Measurements from ENCODE around the gene CLDN18.

The CLDN18 gene

DNA sequence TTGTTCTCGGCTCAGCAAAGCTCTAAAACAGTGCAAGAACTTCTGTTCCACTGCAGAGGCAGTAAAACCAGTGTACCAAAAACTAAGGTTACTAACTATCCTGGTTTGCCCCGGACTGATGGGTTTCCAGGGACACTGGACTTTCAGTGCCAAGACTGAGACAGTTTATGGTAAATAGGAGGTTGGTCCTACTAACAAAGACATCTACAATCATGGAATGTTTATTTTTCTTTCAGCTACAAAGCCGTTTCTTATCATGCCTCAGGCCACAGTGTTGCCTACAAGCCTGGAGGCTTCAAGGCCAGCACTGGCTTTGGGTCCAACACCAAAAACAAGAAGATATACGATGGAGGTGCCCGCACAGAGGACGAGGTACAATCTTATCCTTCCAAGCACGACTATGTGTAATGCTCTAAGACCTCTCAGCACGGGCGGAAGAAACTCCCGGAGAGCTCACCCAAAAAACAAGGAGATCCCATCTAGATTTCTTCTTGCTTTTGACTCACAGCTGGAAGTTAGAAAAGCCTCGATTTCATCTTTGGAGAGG lies 20.8 kb downstream of the CLDN18 start:
- DNase-seq: no peak

DNA sequence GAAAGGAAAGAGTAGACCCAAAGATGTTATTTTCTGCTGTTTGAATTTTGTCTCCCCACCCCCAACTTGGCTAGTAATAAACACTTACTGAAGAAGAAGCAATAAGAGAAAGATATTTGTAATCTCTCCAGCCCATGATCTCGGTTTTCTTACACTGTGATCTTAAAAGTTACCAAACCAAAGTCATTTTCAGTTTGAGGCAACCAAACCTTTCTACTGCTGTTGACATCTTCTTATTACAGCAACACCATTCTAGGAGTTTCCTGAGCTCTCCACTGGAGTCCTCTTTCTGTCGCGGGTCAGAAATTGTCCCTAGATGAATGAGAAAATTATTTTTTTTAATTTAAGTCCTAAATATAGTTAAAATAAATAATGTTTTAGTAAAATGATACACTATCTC lies 21.6 kb downstream of the CLDN18 start:
- DNase-seq: no peak

GRCh38 chr3:138032567-138032966 lies 22.6 kb downstream of the CLDN18 start:
- no peak for DNase-seq

GRCh38 chr3:138033202-138033691 lies 23.3 kb downstream of the CLDN18 start:
- DNase-seq: no peak

DNA sequence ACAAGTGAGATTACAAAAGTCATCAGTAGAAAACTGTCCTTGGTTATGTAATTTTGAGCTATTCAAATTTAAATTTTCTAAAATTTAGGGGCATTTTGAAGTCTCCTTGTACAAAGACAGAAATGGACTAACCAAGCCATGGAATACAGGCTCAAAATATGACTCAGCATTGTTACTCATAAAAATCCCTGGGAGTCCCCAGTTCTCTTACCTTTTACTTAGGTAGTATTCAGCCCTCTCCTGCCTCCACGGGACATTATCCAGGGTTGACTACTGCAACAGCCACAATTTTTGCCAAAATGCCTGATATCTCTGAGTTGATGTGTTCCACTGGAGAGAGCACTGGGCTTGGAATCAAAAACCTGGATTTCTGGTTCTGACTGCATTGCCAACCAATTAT lies 25.0 kb downstream of the CLDN18 start:
- DNase-seq: no peak

DNA sequence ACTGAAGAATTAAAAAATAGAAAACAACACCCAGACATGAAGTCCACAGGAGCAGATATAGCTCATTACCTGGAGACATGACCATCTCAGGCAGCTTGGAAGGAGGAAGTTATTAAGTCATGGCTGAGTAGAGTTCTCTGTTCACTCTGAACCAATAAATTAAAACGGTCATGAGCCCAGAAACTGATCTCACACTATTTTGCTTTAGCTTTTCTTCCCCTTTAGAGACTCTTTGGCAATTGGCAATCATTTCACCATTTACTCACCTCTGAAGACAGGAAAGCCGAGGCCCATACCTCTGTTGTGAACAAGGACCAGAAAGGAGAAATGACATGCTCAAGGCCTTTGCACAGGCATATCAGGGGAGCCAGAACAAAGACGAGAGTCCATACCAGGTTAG lies 26.6 kb downstream of the CLDN18 start:
- no peak for DNase-seq

- DNase-seq: no peak
Measured at GRCh38 chr3:138038725-138039462, 28.9 kb downstream of the CLDN18 start.

- DNase-seq: no peak
Measured at GRCh38 chr3:138042043-138042442, 32.1 kb downstream of the CLDN18 start.

DNA sequence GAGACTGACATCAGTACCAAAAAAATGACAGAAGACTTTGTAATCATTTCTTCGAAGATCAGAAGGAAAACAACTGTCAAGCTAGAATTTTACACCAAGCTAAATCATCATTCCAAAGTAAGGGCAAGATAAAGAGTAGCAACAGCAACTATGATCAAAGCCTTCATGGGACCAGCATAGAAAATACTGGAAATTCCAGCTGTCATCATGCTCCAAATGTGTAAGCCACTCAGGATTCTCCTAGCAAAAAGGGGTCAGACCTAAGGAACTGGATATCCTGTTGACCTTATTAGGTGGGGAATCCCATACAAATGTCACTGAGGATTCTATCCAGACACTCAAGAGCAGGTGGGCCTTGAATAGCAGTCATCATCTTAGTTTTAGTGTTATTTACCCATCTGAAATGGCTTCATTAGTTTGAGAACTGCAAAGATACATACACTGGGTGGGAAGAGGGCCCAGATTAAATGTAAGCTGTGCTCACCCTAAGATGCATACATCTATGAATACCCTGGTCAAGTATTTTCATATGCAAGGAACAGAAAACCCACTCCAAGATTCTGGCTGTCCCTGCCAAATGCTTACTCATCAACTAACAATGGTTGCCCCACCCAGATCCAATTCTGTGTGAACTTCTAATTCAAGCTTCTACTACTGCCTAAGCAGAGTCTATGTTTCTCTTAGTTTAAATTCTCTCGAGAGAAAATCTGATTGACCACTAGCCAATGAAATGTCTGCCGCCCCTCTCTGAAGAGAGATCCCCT lies 33.5 kb downstream of the CLDN18 start:
- no peak for DNase-seq

- no peak for DNase-seq
Measured at GRCh38 chr3:138046085-138046484, 36.1 kb downstream of the CLDN18 start.

GRCh38 chr3:138046955-138047354 lies 37.0 kb downstream of the CLDN18 start:
- no peak for DNase-seq

DNA sequence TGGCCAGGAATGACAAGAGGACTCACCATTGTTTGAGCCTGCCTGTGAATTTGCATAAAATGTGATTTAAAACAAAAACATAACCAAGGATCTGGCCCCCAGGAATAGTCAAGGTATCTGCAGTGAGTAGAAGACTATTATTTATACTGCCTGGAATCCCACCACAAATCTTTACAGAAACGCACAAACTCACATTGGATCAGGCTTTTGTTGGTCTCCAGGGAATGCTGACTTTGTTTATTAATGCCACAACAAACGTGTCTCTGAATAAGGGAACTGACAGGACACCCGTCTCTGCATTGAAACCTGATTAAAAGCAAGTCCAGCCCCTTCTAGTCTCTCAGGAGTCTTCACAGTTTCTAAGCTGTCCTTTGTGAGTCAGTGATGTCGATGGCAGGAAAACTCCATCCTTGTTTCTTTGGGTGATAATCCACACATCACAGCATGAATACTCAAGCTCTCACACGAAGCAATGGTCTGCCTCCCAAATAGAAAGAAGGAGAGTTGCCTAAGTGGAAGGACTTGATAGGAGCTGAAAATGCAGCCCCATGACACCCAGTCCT lies 37.7 kb downstream of the CLDN18 start:
- no peak for DNase-seq

GRCh38 chr3:138049157-138049919 lies 39.4 kb downstream of the CLDN18 start:
- DNase-seq: no peak

GRCh38 chr3:138051947-138052802 lies 42.2 kb downstream of the CLDN18 start:
- DNase-seq: no peak

DNA sequence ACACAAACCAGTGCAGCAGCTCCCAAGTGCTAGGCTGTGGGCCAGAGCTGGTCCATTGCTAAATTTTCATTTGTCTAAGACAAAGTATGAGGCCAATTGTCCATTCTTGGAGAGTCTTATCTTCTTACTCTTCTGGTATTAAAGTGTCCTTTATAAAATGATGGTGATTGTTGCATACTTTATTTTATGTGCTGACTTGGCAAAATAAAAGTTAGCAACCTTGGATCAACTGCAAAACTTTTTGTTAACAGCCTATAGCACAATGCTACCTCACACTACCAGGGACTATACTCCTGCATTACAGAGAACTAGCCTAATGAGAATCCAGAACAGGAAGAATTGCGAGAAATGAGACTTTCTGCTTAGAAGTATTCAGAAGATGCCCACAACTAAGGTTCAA lies 44.1 kb downstream of the CLDN18 start:
- DNase-seq: no peak

DNA sequence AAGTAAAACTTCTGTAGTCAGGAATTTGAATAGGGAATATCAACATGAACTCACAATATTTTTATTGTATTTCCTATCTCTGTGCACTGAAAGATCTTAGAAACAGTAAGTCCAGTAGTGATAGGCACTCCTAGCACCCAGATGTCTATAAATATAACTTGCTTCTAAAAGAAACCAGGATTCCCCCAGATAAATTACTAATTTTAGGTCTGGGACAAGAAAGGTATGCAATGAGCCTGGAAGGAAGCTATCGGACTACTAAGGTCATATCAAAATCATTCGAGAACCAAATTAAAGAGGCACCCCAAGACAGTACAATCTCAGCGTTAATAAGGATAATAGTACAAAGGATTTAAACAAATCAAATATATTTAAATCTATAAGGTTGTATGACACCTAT lies 47.4 kb downstream of the CLDN18 start:
- DNase-seq: no peak

DNA sequence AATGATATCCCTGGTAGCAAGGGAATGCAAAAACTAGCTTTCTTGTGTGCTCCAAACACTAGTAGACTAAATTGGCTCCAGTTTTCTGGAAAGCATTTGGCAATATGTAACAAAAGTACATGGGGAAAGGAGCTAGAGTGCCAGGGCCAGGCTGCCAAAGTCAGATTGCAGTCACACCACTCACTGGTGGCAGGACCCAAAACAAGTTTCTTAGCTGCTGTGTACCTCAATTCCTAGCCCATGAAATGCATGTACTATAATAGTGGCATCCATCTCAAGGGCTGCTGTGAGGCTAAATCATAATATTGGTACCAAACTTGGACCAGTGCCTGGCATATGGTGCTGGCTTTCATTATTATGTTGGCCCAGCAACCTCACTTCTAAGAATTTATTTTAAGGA lies 49.3 kb downstream of the CLDN18 start:
- no peak for DNase-seq

DNA sequence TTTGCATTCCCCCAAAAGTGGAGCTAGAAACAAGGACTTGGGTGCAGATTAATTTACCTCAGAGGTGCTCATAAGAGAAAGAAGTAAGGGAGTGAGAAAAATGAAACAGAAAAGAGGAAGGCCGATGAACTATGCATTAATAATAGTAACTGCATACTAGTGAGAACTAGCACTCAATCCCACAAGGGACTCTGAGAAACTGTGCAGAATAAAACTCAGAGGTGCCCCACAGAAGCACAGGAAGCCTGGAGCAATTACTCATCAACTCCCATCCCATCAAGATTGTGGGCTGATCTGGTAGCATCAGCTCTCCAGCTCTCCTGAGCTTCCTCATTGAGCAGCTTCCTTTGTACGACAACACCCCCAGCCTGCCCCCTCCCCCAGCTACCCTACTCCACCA lies 50.8 kb downstream of the CLDN18 start:
- no peak for DNase-seq

GRCh38 chr3:138062037-138062436 lies 52.1 kb downstream of the CLDN18 start:
- no peak for DNase-seq

DNA sequence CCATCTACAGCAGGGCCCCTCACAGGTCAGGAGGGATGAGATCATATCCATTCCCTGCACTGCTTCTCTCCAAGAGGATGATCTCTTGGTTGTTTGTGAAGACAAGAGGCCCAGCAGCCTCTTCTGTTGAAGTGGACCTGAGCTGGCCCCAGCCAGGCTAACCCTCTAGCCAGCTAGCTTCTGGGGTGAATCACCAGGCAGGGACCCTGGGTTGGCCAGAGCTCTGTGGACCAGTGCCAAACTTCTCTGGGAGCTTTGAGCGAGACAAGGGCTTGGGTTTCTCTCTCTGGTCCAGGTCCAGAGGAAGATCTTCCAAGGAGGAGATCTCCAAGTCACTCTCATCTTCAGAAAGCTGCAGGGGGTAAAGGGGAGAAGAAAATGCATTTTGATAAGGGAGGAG lies 52.7 kb downstream of the CLDN18 start:
- DNase-seq: no peak

DNA sequence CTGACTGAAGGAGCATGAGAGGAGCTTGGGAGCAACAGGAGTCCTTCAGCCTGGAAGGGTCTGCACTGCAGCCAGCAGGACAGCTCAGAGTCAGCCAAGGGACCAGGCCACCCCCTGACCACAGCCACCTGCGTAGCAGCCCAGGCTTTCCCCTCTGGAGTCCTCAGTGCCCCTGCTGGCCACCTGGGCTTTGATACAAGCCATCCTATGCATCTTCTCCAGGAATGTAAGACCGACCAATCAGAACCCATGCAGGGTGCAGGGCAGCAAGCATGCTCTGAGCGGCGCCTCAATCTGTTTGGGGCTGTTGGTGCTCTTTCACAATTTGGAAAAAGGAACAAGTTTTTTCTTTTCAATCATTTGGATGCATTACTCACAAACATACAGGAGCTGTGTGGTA lies 53.5 kb downstream of the CLDN18 start:
- DNase-seq: no peak

- no peak for DNase-seq
Measured at GRCh38 chr3:138065949-138066348, 56.0 kb downstream of the CLDN18 start.
